HG03460 (cell line): ENCODE results near the gene PAQR3.

ENCODE experiments used
- ATAC-seq: cut with Tn5 transposase; IDR thresholded peaks from one replicate; pipeline ENCODE4 v1.9.1; 2021; ENCODE audit not compliant: unreplicated experiment

PAQR3 gene

GRCh38 chr4:78938868-78939666 is at the start of gene PAQR3:
PAQR3 (minus strand) TSS chr4:78939438; CDS start chr4:78939224, 214 bp downstream.
- ATAC-seq: peak; percentile 96

- no peak for ATAC-seq
Observed at GRCh38 chr4:78987683-78988082, 48.4 kb upstream of the PAQR3 start.

GRCh38 chr4:78984593-78984992 is 45.4 kb upstream of the PAQR3 start:
- no peak for ATAC-seq

- ATAC-seq: no peak
Observed at GRCh38 chr4:78975865-78976264, 36.6 kb upstream of the PAQR3 start.

- ATAC-seq: no peak
Observed at GRCh38 chr4:78971776-78972175, 32.5 kb upstream of the PAQR3 start.

- no peak for ATAC-seq
Observed at GRCh38 chr4:78971326-78971725, 32.1 kb upstream of the PAQR3 start.

- ATAC-seq: no peak
Observed at GRCh38 chr4:78962597-78963115, 23.4 kb upstream of the PAQR3 start.

GRCh38 chr4:78960926-78961325 is 21.7 kb upstream of the PAQR3 start:
- no peak for ATAC-seq

GRCh38 chr4:78956975-78957374 is 17.7 kb upstream of the PAQR3 start:
- ATAC-seq: no peak

- no peak for ATAC-seq
Observed at GRCh38 chr4:78953769-78954666, 14.8 kb upstream of the PAQR3 start.

GRCh38 chr4:78953231-78953630 is 14.0 kb upstream of the PAQR3 start:
- ATAC-seq: no peak

GRCh38 chr4:78951862-78952472 is 12.7 kb upstream of the PAQR3 start:
- ATAC-seq: peak; percentile 62

GRCh38 chr4:78949735-78950134 is 10.5 kb upstream of the PAQR3 start:
- ATAC-seq: no peak

GRCh38 chr4:78945651-78946179 is 6.5 kb upstream of the PAQR3 start:
- no peak for ATAC-seq

GRCh38 chr4:78944381-78944780 is 5.1 kb upstream of the PAQR3 start:
- no peak for ATAC-seq

GRCh38 chr4:78940752-78941151 is 1.5 kb upstream of the PAQR3 start:
- no peak for ATAC-seq

- ATAC-seq: no peak
Observed at GRCh38 chr4:78939667-78940008, 400 bp upstream of the PAQR3 start.

- ATAC-seq: no peak
Observed at GRCh38 chr4:78938474-78938867, 767 bp downstream of the PAQR3 start.

GRCh38 chr4:78937837-78938236 is 1.4 kb downstream of the PAQR3 start:
- ATAC-seq: no peak

GRCh38 chr4:78936989-78937388 is 2.2 kb downstream of the PAQR3 start:
- ATAC-seq: no peak

GRCh38 chr4:78930016-78930629 is 9.1 kb downstream of the PAQR3 start:
- ATAC-seq: no peak
